ENCODE results near the gene MYLK2. TPM values are rescaled to one million over a fixed set of nuclear protein-coding genes. Genes with fewer than 3 reads are reported as not detected.

MYLK2 gene
- total RNA-seq, 2 donors from 2014 or later = 0.49 to 0.53 TPM

GRCh38 chr20:31869942-31870725, 51.0 kb downstream of the MYLK2 start, which contains the start of the genes DUSP15 and TTLL9:
DUSP15 (minus strand) TSS chr20:31870527; CDS start chr20:31870337, 190 bp downstream.
TTLL9 (plus strand) TSS chr20:31870634; CDS start chr20:31871127, 493 bp downstream.
- H3K27me3 Mint-ChIP-seq (ENCODE audit: low read depth) = peaks cover 29% of the 10 kb centered on the region
- DNase-seq = peak; percentile 27 to 32
- ATAC-seq (replicated peaks in 1 of 2) = peak; percentile 66 to 71
- H3K27ac Mint-ChIP-seq = no peak within 1 kb of the TSS
- peaks cover 3% of the 10 kb centered on the region in 2 donors for H3K36me3 Mint-ChIP-seq (ENCODE audit: insufficient read depth in 2 of 2)
- no peaks in the 10 kb centered on the region for H3K9me3 Mint-ChIP-seq
- H3K4me1 Mint-ChIP-seq (ENCODE audit: low read depth) = peaks cover 13% of the 10 kb centered on the region
- peak within 1 kb of the TSS; percentile 84 to 93 for H3K4me3 Mint-ChIP-seq

DNA sequence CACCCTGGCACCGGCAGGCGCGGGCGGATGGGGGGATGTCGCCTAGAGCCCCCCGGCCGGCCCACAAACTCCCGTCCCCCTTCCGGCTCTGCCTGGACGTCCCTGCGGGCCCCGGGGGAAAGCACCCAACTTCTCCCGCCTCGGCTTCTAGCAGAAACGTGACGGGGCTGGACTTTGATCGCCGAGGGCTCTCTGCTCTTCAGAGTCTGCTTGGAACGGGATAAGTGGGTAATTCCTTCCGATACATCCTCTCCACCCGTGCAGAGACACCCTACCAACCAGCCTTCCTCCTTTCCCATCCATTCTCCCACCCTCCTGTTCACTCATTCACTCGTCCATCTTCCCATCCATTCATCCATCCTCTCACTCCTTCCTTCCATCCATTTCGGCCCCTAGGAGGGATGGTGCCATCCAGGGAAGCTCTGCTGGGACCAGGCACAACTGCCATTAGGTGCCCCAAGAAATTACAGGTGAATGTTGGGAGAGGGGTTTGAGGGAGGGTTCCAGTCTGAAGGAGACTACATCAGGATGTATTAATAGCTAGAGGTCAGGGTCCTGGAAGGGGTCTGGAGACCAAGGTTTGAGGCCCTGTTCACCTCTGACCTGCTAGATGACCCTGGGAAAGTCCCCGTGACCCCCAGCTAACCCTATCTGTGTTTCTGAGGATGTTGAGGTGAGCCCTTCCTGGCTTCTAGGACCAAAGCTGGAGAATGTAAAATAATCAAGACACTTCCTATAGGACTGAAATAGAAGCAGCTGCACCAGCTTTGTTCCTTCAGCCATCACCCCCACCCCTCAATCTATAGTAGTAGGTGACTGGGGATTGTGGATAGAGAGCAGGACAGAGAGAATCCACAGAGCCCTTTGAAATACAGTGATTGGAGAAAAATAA, 51.8 kb downstream of the MYLK2 start:
- DNase-seq (no peak), ATAC-seq (replicated peaks in 1 of 2) (no peak)
- Mint-ChIP-seq H3K27ac (no peak overlapping the region), H3K4me3 (peak overlapping the region; percentile 67 to 89), H3K27me3 (ENCODE audit: low read depth) (peaks cover 35% of the 10 kb centered on the region), H3K4me1 (ENCODE audit: low read depth) (peaks cover 13% of the 10 kb centered on the region), H3K9me3 (no peaks in the 10 kb centered on the region), H3K36me3 (ENCODE audit: insufficient read depth in 2 of 2) (peaks cover 3% of the 10 kb centered on the region in 2 donors)

GRCh38 chr20:31871618-31871954, 52.4 kb downstream of the MYLK2 start:
- Mint-ChIP-seq H3K36me3 (ENCODE audit: insufficient read depth in 2 of 2) (peaks cover 3% of the 10 kb centered on the region in 2 donors), H3K9me3 (no peaks in the 10 kb centered on the region), H3K27ac (no peak overlapping the region), H3K27me3 (ENCODE audit: low read depth) (peaks cover 35% of the 10 kb centered on the region), H3K4me1 (ENCODE audit: low read depth) (peaks cover 13% of the 10 kb centered on the region), H3K4me3 (no peak overlapping the region)
- no peak for ATAC-seq (replicated peaks in 1 of 2)
- no peak for DNase-seq

DNA sequence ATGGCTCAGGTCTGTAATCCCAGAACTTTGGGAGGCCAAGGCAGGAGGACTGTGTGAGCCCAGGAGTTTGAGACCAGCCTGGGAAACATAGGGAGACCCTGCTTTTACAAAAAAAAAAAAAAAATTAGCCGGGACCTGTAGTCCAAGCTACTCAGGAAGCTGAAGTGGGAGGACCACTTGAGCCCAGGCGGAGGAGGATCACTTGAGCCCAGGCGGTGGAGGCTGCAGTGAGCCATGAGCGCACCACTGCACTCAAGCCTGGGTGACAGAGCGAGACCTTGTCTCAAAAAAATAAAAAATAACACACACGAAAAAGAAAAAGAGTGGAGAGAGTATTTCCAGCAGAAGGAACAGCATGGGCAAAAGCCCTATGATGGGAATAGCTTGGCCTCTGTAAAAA, 53.2 kb downstream of the MYLK2 start:
- no peak for ATAC-seq (replicated peaks in 1 of 2)
- DNase-seq = no peak
- Mint-ChIP-seq H3K9me3 (no peaks in the 10 kb centered on the region), H3K27me3 (ENCODE audit: low read depth) (peaks cover 35% of the 10 kb centered on the region), H3K4me3 (no peak overlapping the region), H3K4me1 (ENCODE audit: low read depth) (peaks cover 13% of the 10 kb centered on the region), H3K36me3 (ENCODE audit: insufficient read depth in 2 of 2) (peaks cover 3% of the 10 kb centered on the region in 2 donors), H3K27ac (no peak overlapping the region)

DNA sequence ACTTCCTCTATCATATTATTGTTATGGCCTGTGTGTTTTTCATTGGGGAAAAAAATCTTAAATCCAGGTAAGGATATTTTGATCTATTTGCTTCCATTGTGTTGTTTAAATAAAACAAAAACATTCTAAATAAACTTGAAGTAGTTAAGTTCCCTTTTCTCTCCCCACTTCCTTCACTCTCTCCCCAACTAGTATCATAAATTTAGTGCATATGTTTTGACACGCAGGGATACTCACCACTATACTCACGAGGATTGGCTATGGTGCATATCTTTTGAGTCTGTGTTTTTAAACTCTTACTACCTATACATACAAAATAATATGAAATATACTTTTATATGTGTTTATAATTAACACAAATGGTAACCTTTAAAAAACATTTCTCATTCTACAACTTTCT, 56.5 kb downstream of the MYLK2 start:
- DNase-seq (no peak), ATAC-seq (replicated peaks in 1 of 2) (no peak)
- Mint-ChIP-seq H3K4me3 (no peak overlapping the region), H3K9me3 (no peaks in the 10 kb centered on the region), H3K27ac (no peak overlapping the region), H3K27me3 (ENCODE audit: low read depth) (peaks cover 32% of the 10 kb centered on the region), H3K36me3 (ENCODE audit: insufficient read depth in 2 of 2) (no peaks in the 10 kb centered on the region), H3K4me1 (ENCODE audit: low read depth) (peaks cover 22% of the 10 kb centered on the region)

GRCh38 chr20:31877684-31878083, 58.5 kb downstream of the MYLK2 start:
- Mint-ChIP-seq H3K4me1 (ENCODE audit: low read depth) (peaks cover 21% of the 10 kb centered on the region), H3K4me3 (no peak overlapping the region), H3K27me3 (ENCODE audit: low read depth) (peaks cover 18% of the 10 kb centered on the region), H3K36me3 (ENCODE audit: insufficient read depth in 2 of 2) (no peaks in the 10 kb centered on the region), H3K27ac (no peak overlapping the region), H3K9me3 (no peaks in the 10 kb centered on the region)
- ATAC-seq (replicated peaks in 1 of 2) = no peak
- DNase-seq = no peak

- Mint-ChIP-seq H3K36me3 (ENCODE audit: insufficient read depth in 2 of 2) (no peaks in the 10 kb centered on the region), H3K4me1 (ENCODE audit: low read depth) (peaks cover 21% of the 10 kb centered on the region), H3K9me3 (no peaks in the 10 kb centered on the region), H3K4me3 (peak overlapping the region; percentile 92 to 95), H3K27me3 (ENCODE audit: low read depth) (peaks cover 18% of the 10 kb centered on the region), H3K27ac (peak overlapping the region; percentile 25)
- DNase-seq (peak; percentile 81 to 89), ATAC-seq (replicated peaks in 1 of 2) (peak; percentile 96 to 99)
These were observed 60.2 kb downstream of the MYLK2 start for GRCh38 chr20:31879143-31879987.

- peaks cover 21% of the 10 kb centered on the region for H3K4me1 Mint-ChIP-seq (ENCODE audit: low read depth)
These were observed 62.8 kb downstream of the MYLK2 start for GRCh38 chr20:31881945-31882344.

GRCh38 chr20:31883829-31884228, 64.7 kb downstream of the MYLK2 start:
- Mint-ChIP-seq H3K36me3 (ENCODE audit: insufficient read depth in 2 of 2) (no peaks in the 10 kb centered on the region), H3K27me3 (ENCODE audit: low read depth) (peaks cover 12% of the 10 kb centered on the region), H3K4me3 (no peak overlapping the region), H3K27ac (no peak overlapping the region), H3K9me3 (no peaks in the 10 kb centered on the region), H3K4me1 (ENCODE audit: low read depth) (peaks cover 20% of the 10 kb centered on the region)
- DNase-seq (no peak), ATAC-seq (replicated peaks in 1 of 2) (no peak)

More at GRCh38 chr20:31881945-31882344, 62.8 kb downstream of the MYLK2 start:
- Mint-ChIP-seq H3K9me3 (no peaks in the 10 kb centered on the region), H3K4me3 (no peak overlapping the region), H3K27ac (no peak overlapping the region), H3K27me3 (ENCODE audit: low read depth) (peaks cover 18% of the 10 kb centered on the region), H3K36me3 (ENCODE audit: insufficient read depth in 2 of 2) (no peaks in the 10 kb centered on the region)
- DNase-seq = no peak
- no peak for ATAC-seq (replicated peaks in 1 of 2)

Other genes starting within 250 kb of the MYLK2 start
- gene ID1, start 214.1 kb upstream of the MYLK2 start, total RNA-seq = 1 to 10 TPM in 1 of 2 donors, under 1 TPM in 1; 0.84 to 2.0 TPM
- gene COX4I2, start 181.4 kb upstream of the MYLK2 start, total RNA-seq = not detected
- 100 to 1,000 TPM; 120 to 152 TPM for gene BCL2L1, start 96.5 kb upstream of the MYLK2 start, total RNA-seq
- 100 to 1,000 TPM; 114 to 132 TPM for gene TPX2, start 80.1 kb upstream of the MYLK2 start, total RNA-seq
- not detected for gene FOXS1, start 26.2 kb downstream of the MYLK2 start, total RNA-seq
- not detected for gene DUSP15, start 51.2 kb downstream of the MYLK2 start, total RNA-seq
- not detected for gene TTLL9, start 51.3 kb downstream of the MYLK2 start, total RNA-seq
- 10 to 100 TPM; 13.1 to 19.3 TPM for gene PDRG1, start 132.7 kb downstream of the MYLK2 start, total RNA-seq
- gene XKR7, start 148.8 kb downstream of the MYLK2 start, total RNA-seq = not detected
- gene CCM2L, start 191.1 kb downstream of the MYLK2 start, total RNA-seq = not detected
- 1 to 10 TPM in 1 of 2 donors, under 1 TPM in 1; 0.50 to 1.1 TPM for gene HCK, start 232.9 kb downstream of the MYLK2 start, total RNA-seq

All from activated T-cell treated with anti-CD3 and anti-CD28 coated beads, Interleukin-2, amount 50 U/mL, for 72 hours (primary cell).